Memory B cell (primary cell): ENCODE data around the gene MINK1.
"Not testable (repeated sequence)": the region's sequence is repeated elsewhere in the genome, so short reads cannot be mapped to it uniquely, and the experiment has no call there.

Experiments used
- ATAC-seq: fragments of 150-1000 bp; cut with Tn5 transposase; 2 replicates; pipeline ENCODE4 v1.10.0; 2021; ENCODE audit warnings: low read depth, mild to moderate bottlenecking, moderate library complexity
- DNase-seq, 2 donors: peaks; one replicate each; pipeline ENCODE4 v3.0.0; 2022; ENCODE audit warnings: low spot score in 2 of 2
- H3K27ac Mint-ChIP-seq: one replicate; pipeline ENCODE4 v1.8.0; 2022; ENCODE audit warnings: mild to moderate bottlenecking, moderate library complexity, mixed read lengths
- H3K27me3 Mint-ChIP-seq: one replicate; pipeline ENCODE4 v1.8.0; 2022; ENCODE audit warnings: mixed read lengths
- H3K36me3 Mint-ChIP-seq: one replicate; pipeline ENCODE4 v1.8.0; 2022; ENCODE audit warnings: mild to moderate bottlenecking, mixed read lengths
- H3K4me1 Mint-ChIP-seq: one replicate; pipeline ENCODE4 v1.8.0; 2022; ENCODE audit warnings: mixed read lengths
- H3K4me3 Mint-ChIP-seq: one replicate; pipeline ENCODE4 v1.8.0; 2022; ENCODE audit warnings: mild to moderate bottlenecking, moderate library complexity, mixed read lengths
- H3K9me3 Mint-ChIP-seq: one replicate; pipeline ENCODE4 v1.8.0; 2022; ENCODE audit warnings: mixed read lengths

MINK1 gene

GRCh38 chr17:4827399-4827798, 5.7 kb upstream of the MINK1 start:
- H3K27ac Mint-ChIP-seq = no peak overlapping the region
- H3K4me3 Mint-ChIP-seq = no peak overlapping the region
- ATAC-seq (no peak), DNase-seq (no peak)
- no peaks in the 10 kb centered on the region for H3K9me3 Mint-ChIP-seq
- no peaks in the 10 kb centered on the region for H3K27me3 Mint-ChIP-seq
- H3K4me1 Mint-ChIP-seq = no peaks in the 10 kb centered on the region
- H3K36me3 Mint-ChIP-seq = peaks cover 4% of the 10 kb centered on the region

GRCh38 chr17:4832829-4833177, 337 bp upstream of the MINK1 start:
- Mint-ChIP-seq H3K27ac (peak overlapping the region; percentile 94), H3K4me3 (peak overlapping the region; percentile 95), H3K4me1 (peaks cover 25% of the 10 kb centered on the region)
- not testable (repeated sequence) for H3K36me3 Mint-ChIP-seq, DNase-seq, H3K9me3 Mint-ChIP-seq, H3K27me3 Mint-ChIP-seq
- peak; percentile 18 for ATAC-seq

DNA sequence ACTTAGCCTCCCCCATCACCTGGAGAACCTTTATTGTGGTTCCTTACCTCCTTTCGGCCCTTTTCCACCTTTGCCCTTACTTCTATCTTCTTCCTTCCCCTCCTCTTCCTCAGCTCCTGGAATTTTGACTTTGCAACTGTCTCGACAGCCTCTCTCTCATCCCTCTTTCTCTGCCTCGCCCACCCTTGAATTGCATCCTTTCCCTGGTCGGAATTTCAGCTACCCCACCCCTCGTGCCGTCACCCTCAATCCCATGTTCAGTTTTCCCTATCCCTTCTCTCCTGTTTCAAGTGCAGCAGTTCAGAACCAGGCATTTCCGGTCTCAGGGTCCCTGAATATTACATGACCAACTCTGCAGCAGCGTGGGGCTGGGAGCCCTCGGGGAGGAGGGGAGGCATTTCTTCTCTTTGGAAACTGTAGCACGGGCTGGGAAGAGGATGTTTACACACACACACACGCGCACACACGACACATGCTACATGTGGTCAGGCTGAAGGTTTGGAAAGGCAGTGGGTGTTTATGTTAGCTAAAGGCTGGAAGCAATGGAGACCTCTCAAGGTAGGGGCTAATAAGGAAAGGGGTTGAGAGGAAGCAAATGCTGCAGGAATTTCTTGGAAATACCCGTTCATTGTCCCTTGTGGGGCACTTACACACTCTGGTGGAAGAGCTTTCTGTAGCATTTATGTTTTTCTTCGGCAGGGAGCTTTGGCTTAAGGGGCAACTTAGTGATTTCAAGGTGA, 971 bp downstream of the MINK1 start:
- peak overlapping the region; percentile 92 for H3K4me3 Mint-ChIP-seq
- peak overlapping the region; percentile 94 for H3K27ac Mint-ChIP-seq
- no peak for DNase-seq
- H3K9me3 Mint-ChIP-seq = no peaks in the 10 kb centered on the region
- H3K4me1 Mint-ChIP-seq = peaks cover 28% of the 10 kb centered on the region
- no peak for ATAC-seq
- no peaks in the 10 kb centered on the region for H3K27me3 Mint-ChIP-seq
- H3K36me3 Mint-ChIP-seq = peaks cover 6% of the 10 kb centered on the region

- Mint-ChIP-seq H3K27me3 (no peaks in the 10 kb centered on the region), H3K4me3 (peak overlapping the region; percentile 92), H3K36me3 (peaks cover 8% of the 10 kb centered on the region), H3K4me1 (peaks cover 33% of the 10 kb centered on the region), H3K9me3 (no peaks in the 10 kb centered on the region), H3K27ac (peak overlapping the region; percentile 94)
- ATAC-seq (no peak), DNase-seq (no peak)
These were observed 1.5 kb downstream of the MINK1 start for GRCh38 chr17:4834681-4835020.

DNA sequence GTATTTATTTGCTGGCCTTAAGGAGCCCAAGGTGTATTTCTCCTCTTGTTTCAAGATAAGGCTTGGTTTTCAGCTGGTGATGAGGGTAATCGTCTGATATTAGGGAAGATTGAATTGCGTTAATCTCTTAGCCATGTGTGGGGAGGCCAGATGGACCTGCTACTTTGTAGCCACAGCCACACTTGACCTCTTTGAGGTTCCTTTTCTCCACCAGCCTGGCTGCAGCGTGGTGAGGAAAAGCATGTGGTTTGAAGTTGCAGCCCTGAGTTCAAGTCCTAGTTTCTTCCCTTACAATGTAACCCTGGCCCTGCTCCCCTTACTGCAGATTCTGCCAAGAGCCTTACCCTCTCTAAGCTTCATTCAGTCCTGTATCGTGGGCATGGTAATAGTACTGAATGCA, 3.1 kb downstream of the MINK1 start:
- Mint-ChIP-seq H3K27me3 (no peaks in the 10 kb centered on the region), H3K4me3 (no peak overlapping the region), H3K4me1 (peaks cover 43% of the 10 kb centered on the region), H3K27ac (peak overlapping the region; percentile 65), H3K9me3 (no peaks in the 10 kb centered on the region), H3K36me3 (peaks cover 11% of the 10 kb centered on the region)
- ATAC-seq = no peak
- no peak for DNase-seq

- no peak overlapping the region for H3K4me3 Mint-ChIP-seq
- no peak for DNase-seq
- peaks cover 11% of the 10 kb centered on the region for H3K36me3 Mint-ChIP-seq
- H3K9me3 Mint-ChIP-seq = no peaks in the 10 kb centered on the region
- H3K27ac Mint-ChIP-seq = no peak overlapping the region
- ATAC-seq = no peak
- no peaks in the 10 kb centered on the region for H3K27me3 Mint-ChIP-seq
- peaks cover 49% of the 10 kb centered on the region for H3K4me1 Mint-ChIP-seq
These were observed 4.5 kb downstream of the MINK1 start for GRCh38 chr17:4837471-4838308.

DNA sequence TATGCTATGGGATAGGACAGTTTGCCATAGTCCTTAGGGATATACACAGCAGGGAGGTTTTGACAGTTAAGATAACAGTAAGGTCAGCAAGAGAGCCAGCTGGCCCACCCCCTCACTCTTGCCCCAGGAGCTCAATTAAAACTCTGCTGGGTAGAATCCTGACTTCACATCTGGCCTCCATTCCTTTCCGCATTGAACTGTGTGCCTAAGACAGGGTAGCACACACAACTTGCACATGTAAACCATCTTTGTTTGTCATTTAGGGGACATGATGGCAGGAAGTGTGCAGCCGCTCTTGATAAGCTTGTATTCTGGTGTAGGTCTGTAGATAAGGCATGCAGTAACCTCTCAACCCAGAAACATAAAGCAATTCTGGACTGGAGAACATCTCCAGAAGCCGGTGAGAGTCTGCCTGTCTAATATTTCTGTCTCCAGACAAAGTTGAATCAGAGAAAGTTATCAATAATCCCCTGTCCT, 5.2 kb downstream of the MINK1 start:
- no peak overlapping the region for H3K27ac Mint-ChIP-seq
- DNase-seq = no peak

DNA sequence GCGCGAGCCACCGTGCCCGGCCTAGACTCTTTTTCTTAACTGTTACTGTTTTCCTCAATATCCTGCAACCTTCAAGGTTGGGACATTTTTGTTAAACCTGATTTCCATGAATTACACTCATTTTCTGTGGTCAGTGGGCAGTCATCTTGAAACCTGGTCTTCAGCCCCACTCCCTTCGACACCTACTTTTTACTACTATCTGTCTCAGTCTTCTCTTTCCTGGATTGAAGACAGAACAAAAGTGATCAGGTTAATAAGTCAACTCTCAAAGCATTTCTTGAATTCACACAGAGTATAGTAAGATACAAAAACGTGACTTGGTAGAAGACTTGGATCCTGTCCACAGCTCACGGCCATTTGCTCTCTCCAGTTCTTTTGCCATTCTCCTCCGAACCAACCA, 6.1 kb downstream of the MINK1 start:
- no peak overlapping the region for H3K27ac Mint-ChIP-seq
- H3K4me3 Mint-ChIP-seq = no peak overlapping the region
- peaks cover 9% of the 10 kb centered on the region for H3K36me3 Mint-ChIP-seq
- ATAC-seq = no peak
- peaks cover 46% of the 10 kb centered on the region for H3K4me1 Mint-ChIP-seq
- no peak for DNase-seq
- H3K27me3 Mint-ChIP-seq = no peaks in the 10 kb centered on the region
- H3K9me3 Mint-ChIP-seq = no peaks in the 10 kb centered on the region

More for the DNA sequence above, 5.2 kb downstream of the MINK1 start:
- H3K36me3 Mint-ChIP-seq = peaks cover 11% of the 10 kb centered on the region
- no peaks in the 10 kb centered on the region for H3K27me3 Mint-ChIP-seq
- peaks cover 51% of the 10 kb centered on the region for H3K4me1 Mint-ChIP-seq
- no peak overlapping the region for H3K4me3 Mint-ChIP-seq
- H3K9me3 Mint-ChIP-seq = no peaks in the 10 kb centered on the region
- no peak for ATAC-seq

DNA sequence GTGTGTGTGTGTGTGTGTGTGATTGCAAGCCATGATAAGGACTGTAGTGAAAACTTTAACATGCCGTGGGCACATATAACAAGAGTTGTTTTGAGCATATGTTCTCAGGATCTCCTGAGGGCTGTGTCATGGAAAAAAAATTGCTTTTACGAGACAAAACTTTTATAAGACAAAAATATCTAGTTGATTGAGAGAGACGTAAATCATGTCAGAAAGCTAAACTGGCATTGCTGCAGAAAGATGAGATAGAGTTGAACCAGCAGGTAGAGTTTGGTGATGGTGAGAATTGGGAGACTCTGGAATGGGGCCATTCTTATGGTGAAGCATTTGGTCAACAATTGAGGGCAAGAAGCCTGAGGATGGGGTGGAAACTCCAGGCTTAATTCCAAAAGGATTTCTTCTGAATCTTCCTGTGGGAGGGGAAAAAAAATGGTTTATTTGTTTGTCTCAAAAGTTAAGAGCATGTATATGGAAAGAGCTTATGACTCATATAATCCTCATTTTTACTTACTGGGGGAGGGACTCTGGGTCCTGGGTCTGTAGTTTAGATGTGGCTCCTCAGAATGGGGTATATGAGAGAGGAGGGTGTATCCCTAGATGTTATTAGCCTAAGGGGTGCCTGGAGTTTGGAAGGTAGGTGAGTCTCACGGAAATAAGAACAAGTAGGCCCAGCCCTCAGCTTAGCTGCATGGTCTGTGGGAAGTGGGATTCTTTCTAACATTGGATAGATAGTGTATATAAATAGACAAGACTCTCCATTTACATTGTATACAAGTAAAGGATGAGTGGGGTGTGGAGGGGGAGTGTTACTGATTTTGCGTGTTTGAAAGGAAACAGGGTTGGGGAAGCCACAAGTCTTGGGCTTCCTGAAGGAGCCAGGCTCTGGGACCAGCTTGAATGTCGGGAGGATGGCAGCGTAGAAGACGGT, 7.1 kb downstream of the MINK1 start:
- ATAC-seq = no peak
- peaks cover 10% of the 10 kb centered on the region for H3K36me3 Mint-ChIP-seq
- peak overlapping the region; percentile 15 for H3K27ac Mint-ChIP-seq
- no peak for DNase-seq
- H3K4me1 Mint-ChIP-seq = peaks cover 47% of the 10 kb centered on the region
- no peaks in the 10 kb centered on the region for H3K27me3 Mint-ChIP-seq
- H3K4me3 Mint-ChIP-seq = no peak overlapping the region
- H3K9me3 Mint-ChIP-seq = no peaks in the 10 kb centered on the region

DNA sequence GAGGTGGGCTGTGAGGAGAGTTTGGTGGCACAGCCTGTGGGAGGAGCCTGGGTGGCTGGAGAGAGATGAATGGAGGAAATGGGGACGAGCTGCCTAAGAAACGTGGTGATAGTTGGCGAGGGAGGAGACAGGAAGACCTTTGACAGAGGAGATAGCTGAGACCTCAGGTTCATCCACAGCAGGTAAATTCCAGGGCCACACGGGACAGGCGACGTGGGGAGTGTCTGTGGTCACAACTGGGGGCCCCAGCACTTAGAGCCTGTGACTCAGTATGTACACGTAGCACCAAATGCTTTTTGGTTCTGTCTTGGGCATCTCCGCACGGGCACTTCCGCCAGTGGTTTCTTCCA, 7.7 kb downstream of the MINK1 start:
- ATAC-seq (no peak), DNase-seq (no peak)
- Mint-ChIP-seq H3K4me3 (no peak overlapping the region), H3K4me1 (peaks cover 46% of the 10 kb centered on the region), H3K9me3 (no peaks in the 10 kb centered on the region), H3K27ac (peak overlapping the region; percentile 15), H3K27me3 (no peaks in the 10 kb centered on the region), H3K36me3 (peaks cover 12% of the 10 kb centered on the region)

GRCh38 chr17:4842376-4842775, 9.2 kb downstream of the MINK1 start:
- H3K4me1 Mint-ChIP-seq = peaks cover 42% of the 10 kb centered on the region
- H3K27ac Mint-ChIP-seq = no peak overlapping the region
- H3K4me3 Mint-ChIP-seq = no peak overlapping the region
- H3K9me3 Mint-ChIP-seq = no peaks in the 10 kb centered on the region
- no peaks in the 10 kb centered on the region for H3K27me3 Mint-ChIP-seq
- H3K36me3 Mint-ChIP-seq = peaks cover 12% of the 10 kb centered on the region
- DNase-seq (no peak), ATAC-seq (no peak)

GRCh38 chr17:4843321-4844000, 10.3 kb downstream of the MINK1 start:
- no peak for ATAC-seq
- DNase-seq = no peak
- H3K4me1 Mint-ChIP-seq = peaks cover 43% of the 10 kb centered on the region

GRCh38 chr17:4845118-4845517, 12.0 kb downstream of the MINK1 start:
- peaks cover 9% of the 10 kb centered on the region for H3K36me3 Mint-ChIP-seq
- H3K4me1 Mint-ChIP-seq = peaks cover 39% of the 10 kb centered on the region
- ATAC-seq = peak; percentile 48
- no peak overlapping the region for H3K27ac Mint-ChIP-seq
- H3K4me3 Mint-ChIP-seq = no peak overlapping the region
- no peaks in the 10 kb centered on the region for H3K9me3 Mint-ChIP-seq
- no peaks in the 10 kb centered on the region for H3K27me3 Mint-ChIP-seq
- DNase-seq = no peak

More at GRCh38 chr17:4843321-4844000, 10.3 kb downstream of the MINK1 start:
- Mint-ChIP-seq H3K27me3 (no peaks in the 10 kb centered on the region), H3K36me3 (peaks cover 8% of the 10 kb centered on the region), H3K27ac (no peak overlapping the region), H3K4me3 (no peak overlapping the region), H3K9me3 (no peaks in the 10 kb centered on the region)
